ENCODE measurements around the gene SLC26A9. TPM values are rescaled to one million over a fixed set of nuclear protein-coding genes. Genes with fewer than 3 reads are reported as not detected.

SLC26A9 gene
- total RNA-seq, 1 donor from 2014 or later, result not detected

DNA sequence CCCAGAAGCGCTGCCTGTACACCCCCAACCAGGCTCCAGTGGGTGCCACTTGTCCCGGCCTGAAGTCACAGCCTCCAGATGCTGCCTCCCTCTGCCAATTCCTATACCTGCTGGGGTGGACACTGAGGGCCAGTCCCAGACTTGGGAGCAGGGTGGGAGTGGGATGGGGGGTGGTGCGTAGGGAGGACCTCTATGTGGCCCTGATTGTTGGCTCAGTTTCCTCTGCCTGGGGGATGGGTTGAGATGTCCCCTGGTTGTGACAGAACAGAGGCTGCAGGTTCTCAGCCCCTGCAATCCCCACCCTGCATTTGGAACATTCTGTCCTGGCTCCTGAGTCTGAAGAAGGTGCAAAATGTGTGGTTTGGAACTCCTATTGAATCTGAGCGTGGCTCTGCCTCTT, 32.8 kb upstream of the SLC26A9 start:
- H3K36me3 ChIP-seq (ENCODE audit: control insufficient read depth, insufficient read depth, low read length), result peaks cover 2% of the 10 kb centered on the region
- peak; percentile 6 for DNase-seq (ENCODE audit: low read depth)
- no peak for TF ChIP-seq CTCF (IDR thresholded peaks at IDR 0.05; ENCODE audit: insufficient read depth, low read length, severe bottlenecking)
- H3K4me3 ChIP-seq (ENCODE audit: low read depth, low read length), result no peak overlapping the region
- no peaks in the 10 kb centered on the region for H3K27me3 ChIP-seq (ENCODE audit: control insufficient read depth, insufficient read depth, low read length)
- no peak for FAIRE-seq

DNA sequence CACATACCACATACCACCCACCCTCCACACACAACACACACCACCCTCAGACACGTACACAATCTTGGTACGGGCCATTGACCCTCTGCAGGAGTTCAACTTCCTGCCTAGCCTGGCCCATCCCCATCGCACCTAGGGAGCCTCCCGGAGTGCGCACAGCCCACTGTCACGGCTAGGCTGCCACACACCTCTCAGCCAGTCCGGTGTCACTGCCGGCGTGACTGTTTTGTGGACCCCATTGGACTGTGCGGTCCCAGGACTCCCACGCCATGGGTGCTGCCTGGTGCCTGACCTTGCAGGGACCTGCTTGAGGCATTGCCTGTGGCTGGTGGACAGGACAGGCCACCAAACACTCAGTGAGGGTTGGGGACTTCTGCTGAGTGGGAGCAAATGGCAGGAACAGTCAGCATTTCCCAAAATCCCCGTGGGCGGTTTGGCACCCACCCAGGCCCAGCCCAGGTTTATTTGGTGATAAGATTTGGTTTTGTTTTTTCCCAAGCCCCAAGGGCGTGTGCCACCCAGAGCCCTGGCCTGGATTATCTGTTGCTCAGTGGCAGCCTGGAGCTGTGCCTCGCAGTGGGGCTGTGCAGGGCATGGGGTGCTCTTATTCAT, 32.2 kb upstream of the SLC26A9 start:
- H3K4me3 ChIP-seq (ENCODE audit: low read depth, low read length), result no peak overlapping the region
- no peaks in the 10 kb centered on the region for H3K27me3 ChIP-seq (ENCODE audit: control insufficient read depth, insufficient read depth, low read length)
- DNase-seq (ENCODE audit: low read depth) (peak; percentile 5), FAIRE-seq (no peak)
- TF ChIP-seq CTCF (IDR thresholded peaks at IDR 0.05; ENCODE audit: insufficient read depth, low read length, severe bottlenecking), result no peak
- H3K36me3 ChIP-seq (ENCODE audit: control insufficient read depth, insufficient read depth, low read length), result peaks cover 1% of the 10 kb centered on the region

GRCh38 chr1:205974712-205975111, 31.5 kb upstream of the SLC26A9 start:
- FAIRE-seq (no peak), DNase-seq (ENCODE audit: low read depth) (no peak)
- TF ChIP-seq CTCF (IDR thresholded peaks at IDR 0.05; ENCODE audit: insufficient read depth, low read length, severe bottlenecking), result no peak
- Histone ChIP-seq H3K27me3 (ENCODE audit: control insufficient read depth, insufficient read depth, low read length) (no peaks in the 10 kb centered on the region), H3K36me3 (ENCODE audit: control insufficient read depth, insufficient read depth, low read length) (no peaks in the 10 kb centered on the region), H3K4me3 (ENCODE audit: low read depth, low read length) (no peak overlapping the region)

DNA sequence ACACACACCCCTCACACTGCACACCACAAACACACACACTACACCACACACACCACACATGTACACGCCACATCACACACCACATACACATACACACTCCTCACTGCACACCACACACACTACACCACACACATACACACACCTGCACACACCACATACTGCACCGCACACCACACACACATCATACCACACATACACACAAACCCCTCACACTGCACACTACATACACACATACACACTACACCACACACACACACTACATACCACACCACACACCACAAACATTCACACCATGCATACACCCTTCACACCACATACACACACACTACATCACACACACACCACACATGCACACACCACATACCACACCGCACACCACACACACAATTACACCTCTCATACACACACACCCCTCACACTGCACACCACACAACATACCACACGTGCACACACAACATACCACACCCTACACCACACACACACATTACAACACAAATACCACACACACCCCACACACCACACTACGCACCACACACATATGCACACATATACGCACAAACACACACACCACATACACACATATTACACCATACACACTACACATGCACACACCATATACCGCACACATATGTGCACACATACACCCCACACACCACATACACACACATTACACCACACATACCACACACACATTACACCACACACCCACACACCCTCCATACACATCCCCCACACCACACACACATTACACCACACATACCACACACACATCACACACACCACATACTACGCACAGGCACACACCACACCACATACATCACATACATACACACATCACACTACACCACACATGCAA, 30.3 kb upstream of the SLC26A9 start:
- no peak for TF ChIP-seq CTCF (IDR thresholded peaks at IDR 0.05; ENCODE audit: insufficient read depth, low read length, severe bottlenecking)
- DNase-seq (ENCODE audit: low read depth) (no peak), FAIRE-seq (no peak)
- no peaks in the 10 kb centered on the region for H3K27me3 ChIP-seq (ENCODE audit: control insufficient read depth, insufficient read depth, low read length)
- H3K4me3 ChIP-seq (ENCODE audit: low read depth, low read length), result no peak overlapping the region
- no peaks in the 10 kb centered on the region for H3K36me3 ChIP-seq (ENCODE audit: control insufficient read depth, insufficient read depth, low read length)

GRCh38 chr1:205972491-205973168, 29.4 kb upstream of the SLC26A9 start:
- Histone ChIP-seq H3K36me3 (ENCODE audit: control insufficient read depth, insufficient read depth, low read length) (no peaks in the 10 kb centered on the region), H3K27me3 (ENCODE audit: control insufficient read depth, insufficient read depth, low read length) (no peaks in the 10 kb centered on the region), H3K4me3 (ENCODE audit: low read depth, low read length) (no peak overlapping the region)
- DNase-seq (ENCODE audit: low read depth), result no peak
- no peak for FAIRE-seq
- TF ChIP-seq CTCF (IDR thresholded peaks at IDR 0.05; ENCODE audit: insufficient read depth, low read length, severe bottlenecking), result no peak

All from bronchial epithelial cell (primary cell).